UCSD-AML1 (cell line): ENCODE results near the gene CNPY3.

Experiments used
- DNase-seq: peaks from one replicate; lab custom pipeline; 2025; ENCODE audit not compliant: unreplicated experiment; lab: John Stamatoyannopoulos, UW

Gene CNPY3

GRCh38 chr6:42958125-42958524 lies 28.8 kb downstream of the CNPY3 start:
- DNase-seq = no peak

- DNase-seq = no peak
Measured at GRCh38 chr6:42959917-42960242, 30.6 kb downstream of the CNPY3 start.

GRCh38 chr6:42960243-42961019 lies 31.2 kb downstream of the CNPY3 start, which contains the start of gene GNMT:
Gene GNMT (plus strand): TSS chr6:42960754. CDS start chr6:42960768, 14 bp downstream.
- DNase-seq = no peak

- no peak for DNase-seq
Measured at GRCh38 chr6:42961020-42961470, 31.8 kb downstream of the CNPY3 start.

- no peak for DNase-seq
Measured at GRCh38 chr6:42962096-42962495, 32.8 kb downstream of the CNPY3 start.

- no peak for DNase-seq
Measured at GRCh38 chr6:42962502-42963178, 33.4 kb downstream of the CNPY3 start.

GRCh38 chr6:42963179-42963854 lies 34.0 kb downstream of the CNPY3 start:
- DNase-seq = no peak

- DNase-seq = peak; percentile 40
Measured at GRCh38 chr6:42963855-42964605, 34.8 kb downstream of the CNPY3 start.

GRCh38 chr6:42966571-42966970 lies 37.3 kb downstream of the CNPY3 start:
- DNase-seq = no peak

- DNase-seq = no peak
Measured at GRCh38 chr6:42967228-42967627, 37.9 kb downstream of the CNPY3 start.

GRCh38 chr6:42968126-42968701 lies 38.9 kb downstream of the CNPY3 start:
- DNase-seq = no peak

GRCh38 chr6:42968783-42969182 lies 39.5 kb downstream of the CNPY3 start:
- DNase-seq = no peak

- DNase-seq = no peak
Measured at GRCh38 chr6:42969431-42969830, 40.2 kb downstream of the CNPY3 start.

GRCh38 chr6:42969934-42970333 lies 40.7 kb downstream of the CNPY3 start:
- no peak for DNase-seq

- peak; percentile 46 for DNase-seq
Measured at GRCh38 chr6:42970871-42971612, 41.8 kb downstream of the CNPY3 start.

- DNase-seq = no peak
Measured at GRCh38 chr6:42971746-42972327, 42.6 kb downstream of the CNPY3 start.

GRCh38 chr6:42973926-42974325 lies 44.6 kb downstream of the CNPY3 start:
- no peak for DNase-seq

GRCh38 chr6:42974919-42975505 lies 45.7 kb downstream of the CNPY3 start:
- DNase-seq = no peak

GRCh38 chr6:42978487-42978838 lies 49.2 kb downstream of the CNPY3 start:
- DNase-seq = no peak
